Natural killer cell (primary cell): ENCODE data around the gene PSD. TPM values are rescaled to one million over a fixed set of nuclear protein-coding genes. Genes with fewer than 3 reads are reported as not detected.

Experiments
- ATAC-seq, 3 donors: fragments of 150-1000 bp in 2 of 3; fragments of 200-7000 bp in 1 of 3; cut with Tn5 transposase; 1 replicate in 1 of 3; 2 replicates in 2 of 3; pipeline ENCODE4 v1.10.0; 2021; ENCODE audit warnings: mild to moderate bottlenecking in 2 of 3, moderate library complexity in 2 of 3
- DNase-seq, 2 donors: peaks; one replicate each; pipeline versions ENCODE4 v3.0.0 to v3.0.0-alpha.2; 2013 to 2021; ENCODE audit warnings: mixed read lengths in 1 of 2
- H3K27ac ChIP-seq: one replicate; pipeline ENCODE4 v1.5.1; 2013; ENCODE audit warnings: mild to moderate bottlenecking, low read length
- H3K27me3 ChIP-seq: one replicate; pipeline ENCODE4 v1.6.1; 2013; ENCODE audit warnings: low read length; ENCODE audit not compliant: control insufficient read depth, insufficient read depth
- H3K36me3 ChIP-seq: one replicate; pipeline ENCODE4 v1.6.1; 2013; ENCODE audit warnings: low read length; ENCODE audit not compliant: control insufficient read depth, insufficient read depth
- H3K4me1 ChIP-seq: one replicate; pipeline ENCODE4 v1.6.1; 2013; ENCODE audit warnings: low read length; ENCODE audit not compliant: control insufficient read depth, insufficient read depth
- H3K4me3 ChIP-seq: one replicate; pipeline ENCODE4 v1.5.1; 2013; ENCODE audit warnings: low read length
- H3K9me3 ChIP-seq: one replicate; pipeline ENCODE4 v1.6.1; 2013; ENCODE audit warnings: low read length; ENCODE audit not compliant: control insufficient read depth, insufficient read depth
- H3K27ac Mint-ChIP-seq, 2 donors: one replicate each; pipeline ENCODE4 v1.8.0; 2022; ENCODE audit warnings: mild to moderate bottlenecking in 2 of 2, mixed read lengths in 2 of 2, moderate library complexity in 1 of 2
- H3K27me3 Mint-ChIP-seq, 2 donors: one replicate each; pipeline ENCODE4 v1.8.0; 2022; ENCODE audit warnings: low read depth in 2 of 2, mixed read lengths in 2 of 2
- H3K36me3 Mint-ChIP-seq: one replicate; pipeline ENCODE4 v1.8.0; 2022; ENCODE audit warnings: mixed read lengths
- H3K4me1 Mint-ChIP-seq, 2 donors: one replicate each; pipeline ENCODE4 v1.8.0; 2022; ENCODE audit warnings: mixed read lengths in 2 of 2
- H3K4me3 Mint-ChIP-seq: one replicate; pipeline ENCODE4 v1.8.0; 2022; ENCODE audit warnings: mild to moderate bottlenecking, moderate library complexity, mixed read lengths
- H3K9me3 Mint-ChIP-seq, 2 donors: one replicate each; pipeline ENCODE4 v1.8.0; 2022; ENCODE audit warnings: mixed read lengths in 2 of 2
- WGBS: methylation state at CpG from one replicate; pipeline ENCODE4 v1.1.7; 2013; ENCODE audit warnings: missing lambda C conversion rate; ENCODE audit not compliant: insufficient coverage; 5-methylcytosine and 5-hydroxymethylcytosine counted together
- intact Hi-C: fragments of 100-400 bp; cut with micrococcal nuclease; formaldehyde crosslinking; loops from one replicate; pipeline ENCODE4 v1.14.2; 2022
- total RNA-seq, 4 donors: library from RNA; stranded (reverse); fragments of 120-200 nt in 1 of 4; gene quantifications; one replicate each; pipeline versions ENCODE4 v1.2.3 to v1.2.4, GENCODE V29; 2013 to 2022
- TF ChIP-seq, protein P1 (sequence below): fragments of 200-600 bp; IDR thresholded peaks from one replicate; pipeline ENCODE4 v1.8.0; 2022; ENCODE audit warnings: antibody characterized with exemption

PSD gene
- total RNA-seq, 3 donors from 2014 or later (not counting 1 experiment from before 2014, with no cell fraction given) = 1.9 to 2.4 (median 2.1) TPM

DNA sequence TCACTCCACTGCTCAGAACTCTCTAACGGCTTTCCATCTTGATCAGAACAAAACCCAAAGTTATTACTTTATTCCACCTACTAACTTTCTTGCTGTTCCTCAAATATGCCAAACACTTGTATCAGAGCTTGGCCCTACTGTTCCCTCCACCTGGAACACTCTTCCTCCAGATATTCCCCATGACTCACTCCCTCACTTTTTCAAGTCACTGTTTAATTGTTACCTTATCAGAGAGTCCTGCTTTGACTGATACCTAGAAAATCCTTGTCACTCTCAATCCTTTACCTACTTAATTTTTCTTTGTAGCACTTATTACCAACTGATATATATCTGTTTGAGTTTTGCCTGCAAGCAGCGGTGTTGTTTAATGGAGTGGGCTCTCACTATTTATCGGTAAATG is 28.7 kb downstream of the PSD start:
- H3K4me1 Mint-ChIP-seq = peaks cover 18 to 19% of the 10 kb centered on the region in 2 donors
- intact Hi-C loops = loop anchor here (10.0 kb wide), 1 partner anchor 255 kb away; the partner anchor contains the start of gene TRIM8
- H3K36me3 Mint-ChIP-seq = no peaks in the 10 kb centered on the region
- H3K27me3 Mint-ChIP-seq = peaks cover 0 to 4% of the 10 kb centered on the region in 2 donors
- Histone ChIP-seq H3K27ac (no peak overlapping the region), H3K4me1 (peaks cover 12% of the 10 kb centered on the region), H3K27me3 (no peaks in the 10 kb centered on the region), H3K4me3 (no peak overlapping the region), H3K36me3 (no peaks in the 10 kb centered on the region), H3K9me3 (no peaks in the 10 kb centered on the region)
- no peak overlapping the region for H3K27ac Mint-ChIP-seq
- TF ChIP-seq, protein P1, sequence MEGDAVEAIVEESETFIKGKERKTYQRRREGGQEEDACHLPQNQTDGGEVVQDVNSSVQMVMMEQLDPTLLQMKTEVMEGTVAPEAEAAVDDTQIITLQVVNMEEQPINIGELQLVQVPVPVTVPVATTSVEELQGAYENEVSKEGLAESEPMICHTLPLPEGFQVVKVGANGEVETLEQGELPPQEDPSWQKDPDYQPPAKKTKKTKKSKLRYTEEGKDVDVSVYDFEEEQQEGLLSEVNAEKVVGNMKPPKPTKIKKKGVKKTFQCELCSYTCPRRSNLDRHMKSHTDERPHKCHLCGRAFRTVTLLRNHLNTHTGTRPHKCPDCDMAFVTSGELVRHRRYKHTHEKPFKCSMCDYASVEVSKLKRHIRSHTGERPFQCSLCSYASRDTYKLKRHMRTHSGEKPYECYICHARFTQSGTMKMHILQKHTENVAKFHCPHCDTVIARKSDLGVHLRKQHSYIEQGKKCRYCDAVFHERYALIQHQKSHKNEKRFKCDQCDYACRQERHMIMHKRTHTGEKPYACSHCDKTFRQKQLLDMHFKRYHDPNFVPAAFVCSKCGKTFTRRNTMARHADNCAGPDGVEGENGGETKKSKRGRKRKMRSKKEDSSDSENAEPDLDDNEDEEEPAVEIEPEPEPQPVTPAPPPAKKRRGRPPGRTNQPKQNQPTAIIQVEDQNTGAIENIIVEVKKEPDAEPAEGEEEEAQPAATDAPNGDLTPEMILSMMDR = no peak
- no peak overlapping the region for H3K4me3 Mint-ChIP-seq
- no peaks in the 10 kb centered on the region for H3K9me3 Mint-ChIP-seq
- DNase-seq (no peak), ATAC-seq (no peak)
- 96% methylated on average over 3 of the region's 3 CpGs for WGBS

DNA sequence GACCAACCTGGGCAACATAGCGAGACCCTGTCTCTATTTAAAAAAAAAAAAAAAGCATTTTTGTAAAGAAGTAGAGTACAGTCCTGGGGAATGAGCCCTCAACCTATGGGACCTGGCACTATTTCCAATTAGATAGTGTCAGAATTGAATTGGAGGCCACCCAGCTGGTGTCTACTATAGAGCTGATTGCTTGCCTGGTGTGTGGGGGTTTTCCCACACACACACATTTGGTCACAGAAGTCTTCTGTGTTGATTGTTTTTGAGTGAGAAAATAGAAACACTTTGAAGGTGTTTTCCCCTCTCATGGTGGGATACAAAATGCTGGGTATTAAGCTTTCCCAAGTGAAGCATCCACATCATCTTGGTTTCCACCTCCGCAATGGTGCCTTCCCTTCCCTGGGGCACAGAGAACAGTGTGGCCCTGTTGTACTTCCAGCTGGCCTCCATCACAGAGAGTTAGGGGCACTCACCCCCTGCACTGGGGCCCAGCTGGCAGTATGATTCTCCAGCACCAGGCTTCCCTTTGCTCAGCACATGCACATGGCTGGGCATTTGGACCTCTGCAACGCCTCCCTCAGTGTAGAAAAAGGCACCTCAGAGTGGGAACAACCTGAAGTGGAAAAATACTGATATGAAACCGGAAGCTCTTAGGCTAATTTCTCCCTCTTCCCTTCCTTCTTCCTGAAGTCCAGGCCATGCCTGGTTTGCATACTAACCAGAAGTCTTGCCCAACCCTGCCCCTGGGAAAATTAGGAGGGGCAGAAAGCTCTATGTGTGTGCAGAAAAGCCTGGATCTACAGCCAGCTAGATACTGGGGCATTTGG is 33.8 kb downstream of the PSD start:
- TF ChIP-seq, protein P1 = no peak
- Histone ChIP-seq H3K4me3 (no peak overlapping the region), H3K27ac (no peak overlapping the region), H3K27me3 (no peaks in the 10 kb centered on the region), H3K4me1 (no peaks in the 10 kb centered on the region), H3K36me3 (peaks cover 23% of the 10 kb centered on the region), H3K9me3 (no peaks in the 10 kb centered on the region)
- ATAC-seq (peak in 2 of 3 donors; percentile 40 to 60), DNase-seq (peak in 1 of 2 donors; percentile 35)
- Mint-ChIP-seq H3K4me3 (no peak overlapping the region), H3K36me3 (no peaks in the 10 kb centered on the region), H3K4me1 (no peaks in the 10 kb centered on the region), H3K27me3 (peaks cover 0 to 1% of the 10 kb centered on the region in 2 donors), H3K27ac (peak overlapping the region in 1 of 2 donors; percentile 29), H3K9me3 (no peaks in the 10 kb centered on the region)
- WGBS = 87% methylated on average over 4 of the region's 4 CpGs
- intact Hi-C loops = no loop called here

DNA sequence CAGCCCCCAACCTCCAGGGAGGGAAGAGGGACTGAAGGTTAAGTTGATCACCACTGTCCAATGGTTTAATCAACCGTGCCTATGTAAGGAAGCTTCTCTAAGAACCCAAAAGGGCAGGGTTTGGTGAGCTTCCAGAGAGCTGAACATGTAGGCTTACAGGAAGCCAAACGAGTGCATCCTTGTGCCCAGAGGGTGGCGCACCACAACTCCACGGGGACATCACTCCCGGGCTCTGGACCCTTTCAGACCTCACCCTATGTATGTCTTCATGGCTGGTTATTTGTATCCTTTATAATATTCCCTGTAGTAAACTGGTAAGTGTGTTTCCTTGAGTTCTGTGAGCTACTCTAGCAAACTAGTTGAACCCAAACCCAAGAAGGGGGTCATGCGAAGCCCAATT is 34.5 kb downstream of the PSD start:
- Histone ChIP-seq H3K4me3 (no peak overlapping the region), H3K9me3 (no peaks in the 10 kb centered on the region), H3K27me3 (no peaks in the 10 kb centered on the region), H3K36me3 (peaks cover 30% of the 10 kb centered on the region), H3K4me1 (no peaks in the 10 kb centered on the region), H3K27ac (no peak overlapping the region)
- no peaks in the 10 kb centered on the region for H3K27me3 Mint-ChIP-seq
- H3K9me3 Mint-ChIP-seq = no peaks in the 10 kb centered on the region
- no peak overlapping the region for H3K27ac Mint-ChIP-seq
- intact Hi-C loops = no loop called here
- H3K4me3 Mint-ChIP-seq = no peak overlapping the region
- DNase-seq (peak in 1 of 2 donors; percentile 53), ATAC-seq (peak in 1 of 3 donors; percentile 50)
- 62% methylated on average over 6 of the region's 6 CpGs for WGBS
- TF ChIP-seq, protein P1 = peak; percentile 21
- no peaks in the 10 kb centered on the region for H3K36me3 Mint-ChIP-seq
- H3K4me1 Mint-ChIP-seq = no peaks in the 10 kb centered on the region
